GM12878 (cell line): ENCODE results near the gene TAX1BP3. TPM values are rescaled to one million over a fixed set of nuclear protein-coding genes. Genes with fewer than 3 reads are reported as not detected.

ENCODE experiments used
- ATAC-seq: fragments of 200-7000 bp; cut with Tn5 transposase; 3 replicates; pipeline ENCODE4 v1.9.1; 2020; ENCODE audit warnings: mild to moderate bottlenecking, moderate library complexity
- BruUV-seq: library from RNA; stranded (reverse); fragments of 400-500 nt; replicated peaks from 2 replicates; lab custom pipeline; 2021; lab: Mats Ljungman, UMichigan
- CTCF ChIA-PET: fragments of 300-600 bp; sonication (Branson Sonifier 250); formaldehyde crosslinking; extraction: SDS; loops from one replicate; lab custom pipeline; 2021; ENCODE audit warnings: inconsistent platforms; lab: Yijun Ruan, JAX
- POLR2A ChIA-PET: fragments of 350-600 bp; formaldehyde crosslinking; extraction: SDS; loops from one replicate; lab custom pipeline; 2021; ENCODE audit warnings: inconsistent platforms; lab: Charles Lee
- RAD21 ChIA-PET: fragments of 300-600 bp; sonication (Branson Sonifier 250); formaldehyde crosslinking; loops from one replicate; lab custom pipeline; 2023; ENCODE audit warnings: antibody characterized with exemption; ENCODE audit not compliant: unreplicated experiment; lab: Charles Lee
- SMC1A ChIA-PET: fragments of 300-600 bp; sonication (Branson Sonifier 250); formaldehyde crosslinking; loops from one replicate; lab custom pipeline; 2023; ENCODE audit not compliant: unreplicated experiment, uncharacterized antibody; lab: Charles Lee
- DNase-seq: peaks from one replicate; pipeline ENCODE4 v3.0.0-alpha.2; 2011; ENCODE audit warnings: low read depth, low spot score
- FAIRE-seq: peaks from 3 replicates; lab custom pipeline; 2011; peaks lifted over from hg19 to GRCh38; lab: Jason Lieb, UNC
- H2AFZ ChIP-seq: 2 replicates; pipeline ENCODE4 v1.6.0; 2011; ENCODE audit warnings: low read depth, low read length, control low read depth; ENCODE audit not compliant: control insufficient read depth
- H3K27ac ChIP-seq: 2 replicates; pipeline ENCODE4 v1.5.1; 2011; ENCODE audit warnings: control low read depth; ENCODE audit not compliant: control insufficient read depth, insufficient read depth
- H3K27me3 ChIP-seq, 2 experiments: replicated peaks in 1 of 2; 2 replicates each; pipeline versions ENCODE4 v1.6.0 to v1.6.1; 2011; ENCODE audit warnings: low read length in 1 of 2; ENCODE audit not compliant: control insufficient read depth in 2 of 2, insufficient read depth in 2 of 2
- H3K36me3 ChIP-seq, 2 experiments: 2 replicates each; pipeline ENCODE4 v1.5.1; 2011; ENCODE audit warnings: low read length in 1 of 2; ENCODE audit not compliant: control insufficient read depth in 2 of 2, insufficient read depth in 2 of 2
- H3K4me1 ChIP-seq: 2 replicates; pipeline ENCODE4 v1.6.1; 2011; ENCODE audit warnings: mild to moderate bottlenecking, low read length, moderate library complexity, mixed read lengths; ENCODE audit not compliant: control insufficient read depth, insufficient read depth
- H3K4me2 ChIP-seq: 2 replicates; pipeline ENCODE4 v1.6.0; 2011; ENCODE audit warnings: control low read depth; ENCODE audit not compliant: control insufficient read depth, insufficient read depth
- H3K4me3 ChIP-seq: fragments of 200-600 bp; sonication (generic); 2 replicates; pipeline ENCODE4 v1.5.1; 2016
- H3K79me2 ChIP-seq: 2 replicates; pipeline ENCODE4 v1.6.0; 2011; ENCODE audit warnings: low read length; ENCODE audit not compliant: control insufficient read depth, insufficient read depth
- H3K9ac ChIP-seq: 2 replicates; pipeline ENCODE4 v1.8.0; 2011; ENCODE audit warnings: low read length, control low read depth, mixed read lengths; ENCODE audit not compliant: control insufficient read depth, insufficient read depth
- H3K9me3 ChIP-seq: replicated peaks from 3 replicates; pipeline ENCODE4 v1.5.1; 2011; ENCODE audit warnings: mild to moderate bottlenecking, low read length; ENCODE audit not compliant: control insufficient read depth, insufficient read depth
- H4K20me1 ChIP-seq: 2 replicates; pipeline ENCODE4 v1.6.0; 2011; ENCODE audit not compliant: control insufficient read depth, insufficient read depth
- BHLHE40 ChIP-seq, 2 experiments: fragments of 450-650 bp in 1 of 2; IDR thresholded peaks; 2 replicates each; pipeline ENCODE4 v1.6.1; 2011 to 2017; ENCODE audit warnings: low read depth in 2 of 2, borderline replicate concordance in 1 of 2, improper control_type of control experiment in 1 of 2, low read length in 1 of 2, mild to moderate bottlenecking in 1 of 2
- CREM ChIP-seq: IDR thresholded peaks from 2 replicates; pipeline ENCODE4 v1.6.1; 2014; ENCODE audit warnings: antibody characterized with exemption, low read depth
- IRF3 ChIP-seq: fragments of 450-650 bp; IDR thresholded peaks from 2 replicates; pipeline ENCODE4 v1.6.1; 2014; ENCODE audit warnings: mild to moderate bottlenecking
- RCOR1 ChIP-seq: conservative IDR thresholded peaks from 2 replicates; pipeline ENCODE4 v1.6.1; 2012; ENCODE audit warnings: low read depth, low read length, improper control_type of control experiment
- RUNX3 ChIP-seq: IDR thresholded peaks from 2 replicates; pipeline ENCODE4 v1.6.1; 2012; ENCODE audit warnings: low read length, inconsistent platforms
- SKIL ChIP-seq: fragments of 450-650 bp; IDR thresholded peaks from 2 replicates; pipeline ENCODE4 v1.6.1; 2017; ENCODE audit warnings: mild to moderate bottlenecking, low read depth, inconsistent platforms; ENCODE audit not compliant: poor library complexity, severe bottlenecking
- SMC3 ChIP-seq: IDR thresholded peaks from 2 replicates; pipeline ENCODE4 v1.6.1; 2011; ENCODE audit warnings: low read length, improper control_type of control experiment, borderline replicate concordance
- SPI1 ChIP-seq: IDR thresholded peaks from 2 replicates; pipeline ENCODE4 v1.6.1; 2011; ENCODE audit warnings: low read depth, mild to moderate bottlenecking, low read length, moderate library complexity, borderline replicate concordance; ENCODE audit not compliant: insufficient read depth
- WGBS: methylation state at CpG from one replicate; pipeline ENCODE4 v1.1.6; 2016; ENCODE audit warnings: low lambda C conversion rate; ENCODE audit not compliant: insufficient replicate concordance, insufficient coverage; ENCODE audit errors: missing lambda C conversion rate; 5-methylcytosine and 5-hydroxymethylcytosine counted together
- in situ Hi-C: fragments of 300-500 bp; cut with MboI; formaldehyde crosslinking; loops from 9 replicates; pipeline ENCODE4 v1.14.3; 2018; ENCODE audit warnings: mixed read lengths
- intact Hi-C: fragments of 100-400 bp; cut with micrococcal nuclease; formaldehyde crosslinking; loops from one replicate; pipeline ENCODE4 v1.14.2; 2022; ENCODE audit not compliant: unreplicated experiment
- polyA plus RNA-seq, 11 experiments: library from polyadenylated mRNA; depleted of rRNA in 4 of 11; unstranded in 6 of 11; stranded (reverse) in 5 of 11; fragments of >200 nt; fragmentation: Nextera tagmentation in 4 of 11; fragmentation: Illumina TruSeq in 1 of 11; extraction: Ambion mirVana in 4 of 11; extraction: Trizol in 1 of 11; gene quantifications; 1 replicate in 1 of 11; 2 replicates in 10 of 11; pipeline versions ENCODE4 v1.2.1 to v1.2.3, GENCODE V29; 2011 to 2016; ENCODE audit warnings: inconsistent platforms in 2 of 11, missing spikeins in 2 of 11, low read depth in 1 of 11
- total RNA-seq, 4 experiments: library from RNA; depleted of rRNA in 3 of 4; stranded (reverse); fragments of >200 nt in 3 of 4; fragmentation: Illumina TruSeq in 1 of 4; extraction: Trizol in 1 of 4; gene quantifications; 2 replicates each; pipeline versions ENCODE4 v1.2.1 to v1.2.3, GENCODE V29; 2013 to 2021

Gene TAX1BP3
- total and polyA plus RNA-seq, 10 of the 15 experiments (the other 5 are each of a cell fraction or from before 2014, with no cell fraction given): 1.00 to 40.4 (median 15.4) TPM

GRCh38 chr17:3641014-3641413, 27.4 kb downstream of the TAX1BP3 start (continued):
- TF ChIP-seq IRF3 (no peak), SMC3 (no peak), SKIL (no peak), BHLHE40 (IDR thresholded peaks at IDR 0.05; ENCODE audit: borderline replicate concordance in 1 of 2, low read depth in 2 of 2, low read length in 1 of 2) (no peak), RCOR1 (no peak)

- Histone ChIP-seq H3K27me3 (no peaks in the 10 kb centered on the region), H3K9ac (no peak overlapping the region), H3K36me3 (no peaks in the 10 kb centered on the region), H2AFZ (peak overlapping the region; percentile 54; the same call in 1 of the 2 replicates), H3K79me2 (peaks cover 7% of the 10 kb centered on the region), H3K4me2 (peak overlapping the region; percentile 35; the same call in 1 of the 2 replicates), H3K9me3 (no peaks in the 10 kb centered on the region), H3K4me1 (peaks cover 4% of the 10 kb centered on the region; the same call in 1 of the 2 replicates), H4K20me1 (no peaks in the 10 kb centered on the region), H3K27ac (peak overlapping the region; percentile 38), H3K4me3 (no peak overlapping the region)
- no peak for ATAC-seq
- ChIA-PET POLR2A (no interaction called here), SMC1A (no interaction called here), CTCF (interaction anchor here (0.7 kb wide), 2 partner anchors 27 to 37 kb away, joined by 3 to 5 read pairs; no protein-coding TSS in a partner anchor), RAD21 (no interaction called here)
- peak; percentile 18 for FAIRE-seq
- TF ChIP-seq RUNX3 (peak; percentile 37; the same call in 1 of the 2 replicates), SPI1 (no peak), CREM (0 out of 2 replicates have a peak, but pooled peaks have one; percentile 7)
- in situ Hi-C loops: loop anchor here (5.0 kb wide), 1 partner anchor 598 kb away; no protein-coding TSS in a partner anchor
- BruUV-seq: TSS peak; percentile 34
- DNase-seq: no peak
- intact Hi-C loops: loop anchor here (10.0 kb wide), 1 partner anchor 595 kb away; no protein-coding TSS in a partner anchor
- WGBS: 40% methylated on average over 7 of the region's 7 CpGs
These were observed 28.3 kb downstream of the TAX1BP3 start for GRCh38 chr17:3639981-3640596.
